NCI-H2196 (cell line): Measurements from ENCODE around the gene ODF2.
"Not testable (repeated sequence)": the region's sequence is repeated elsewhere in the genome, so short reads cannot be mapped to it uniquely, and the experiment has no call there.

Experiments
- DNase-seq: peaks from one replicate; lab custom pipeline; 2025; ENCODE audit not compliant: unreplicated experiment; lab: John Stamatoyannopoulos, UW

Gene ODF2

GRCh38 chr9:128481561-128481960 lies 25.8 kb downstream of the ODF2 start:
- no peak for DNase-seq

GRCh38 chr9:128482186-128482585 lies 26.4 kb downstream of the ODF2 start:
- DNase-seq = no peak

GRCh38 chr9:128484686-128485413 lies 29.0 kb downstream of the ODF2 start:
- DNase-seq = no peak

GRCh38 chr9:128485414-128485855 lies 29.6 kb downstream of the ODF2 start:
- DNase-seq = no peak

GRCh38 chr9:128486201-128486600 lies 30.4 kb downstream of the ODF2 start:
- no peak for DNase-seq

- no peak for DNase-seq
These were observed 37.6 kb downstream of the ODF2 start for GRCh38 chr9:128493424-128493823.

- peak; percentile 67 for DNase-seq
These were observed 38.4 kb downstream of the ODF2 start for GRCh38 chr9:128494108-128494745.

GRCh38 chr9:128494746-128495129 lies 38.9 kb downstream of the ODF2 start:
- no peak for DNase-seq

GRCh38 chr9:128495296-128495695 lies 39.5 kb downstream of the ODF2 start:
- no peak for DNase-seq

- no peak for DNase-seq
These were observed 40.1 kb downstream of the ODF2 start for GRCh38 chr9:128495804-128496417.

GRCh38 chr9:128497824-128498610 lies 42.2 kb downstream of the ODF2 start:
- DNase-seq = no peak

GRCh38 chr9:128498911-128499310 lies 43.1 kb downstream of the ODF2 start:
- DNase-seq = no peak

- DNase-seq = no peak
These were observed 44.1 kb downstream of the ODF2 start for GRCh38 chr9:128499920-128500319.

GRCh38 chr9:128503415-128503825 lies 47.6 kb downstream of the ODF2 start:
- DNase-seq = not testable (repeated sequence)

- no peak for DNase-seq
These were observed 48.1 kb downstream of the ODF2 start for GRCh38 chr9:128503870-128504269.

- DNase-seq = peak; percentile 97
These were observed 48.9 kb downstream of the ODF2 start, which contains the start of gene GLE1 for GRCh38 chr9:128504485-128505413. TSS of gene GLE1 (plus strand) at chr9:128504719. CDS start at chr9:128504806, 87 bp downstream.

GRCh38 chr9:128505414-128505765 lies 49.6 kb downstream of the ODF2 start:
- no peak for DNase-seq

- not testable (repeated sequence) for DNase-seq
These were observed 50.1 kb downstream of the ODF2 start for GRCh38 chr9:128505906-128506305.

- no peak for DNase-seq
These were observed 57.0 kb downstream of the ODF2 start for GRCh38 chr9:128512820-128513219.

GRCh38 chr9:128521956-128522355 lies 66.2 kb downstream of the ODF2 start:
- no peak for DNase-seq
